Fibroblast of the aortic adventitia (primary cell): ENCODE results near the gene DGKD. TPM values are rescaled to one million over a fixed set of nuclear protein-coding genes. Genes with fewer than 3 reads are reported as not detected.

ENCODE experiments used
- DNase-seq: peaks from one replicate; pipeline ENCODE4 v3.0.0-alpha.2; 2010; ENCODE audit warnings: low read depth
- H3K4me3 ChIP-seq: 2 replicates; pipeline ENCODE4 v1.5.1; 2011; ENCODE audit warnings: low read depth, mild to moderate bottlenecking, control low read depth, low read length, moderate library complexity
- total RNA-seq: library from RNA; depleted of rRNA; stranded (reverse); fragments of >200 nt; gene quantifications from 2 replicates; pipeline ENCODE4 v1.2.3, GENCODE V29; 2012; ENCODE audit warnings: low replicate concordance
- TF ChIP-seq, protein P1 (sequence below): IDR thresholded peaks from 2 replicates; pipeline ENCODE4 v1.5.1; 2011; ENCODE audit warnings: mild to moderate bottlenecking, low read length, control low read depth, inconsistent platforms; ENCODE audit not compliant: insufficient read depth

DGKD gene
- total RNA-seq, 1 donor = 4.1 TPM

DNA sequence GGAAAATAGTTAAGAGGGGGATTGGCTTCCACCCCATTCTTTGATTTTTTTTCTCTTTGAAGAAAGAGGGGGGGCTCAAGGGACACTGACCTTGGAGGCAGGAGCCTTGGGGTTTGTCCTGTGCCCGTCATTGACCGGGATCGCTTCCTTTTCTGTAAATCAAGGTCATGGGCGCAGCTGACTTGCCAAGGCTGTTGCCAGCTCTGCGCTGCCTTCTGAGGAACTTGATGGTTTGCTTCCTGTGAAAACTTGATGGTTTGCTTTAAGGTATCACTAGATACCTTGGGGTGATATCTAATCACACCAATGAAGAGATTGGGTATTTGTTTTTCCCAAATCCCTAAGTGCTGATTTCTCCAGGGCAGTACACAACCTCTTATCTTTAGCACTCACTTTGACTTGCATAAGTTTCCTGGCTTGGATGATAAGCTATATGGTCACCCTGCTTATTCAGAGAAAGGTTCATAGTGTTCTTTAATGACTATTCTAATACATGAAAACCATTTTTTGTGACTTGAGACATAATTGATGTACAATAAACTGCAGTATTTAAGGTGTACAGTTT is 56.0 kb downstream of the DGKD start:
- H3K4me3 ChIP-seq = no peak overlapping the region
- TF ChIP-seq, protein P1, sequence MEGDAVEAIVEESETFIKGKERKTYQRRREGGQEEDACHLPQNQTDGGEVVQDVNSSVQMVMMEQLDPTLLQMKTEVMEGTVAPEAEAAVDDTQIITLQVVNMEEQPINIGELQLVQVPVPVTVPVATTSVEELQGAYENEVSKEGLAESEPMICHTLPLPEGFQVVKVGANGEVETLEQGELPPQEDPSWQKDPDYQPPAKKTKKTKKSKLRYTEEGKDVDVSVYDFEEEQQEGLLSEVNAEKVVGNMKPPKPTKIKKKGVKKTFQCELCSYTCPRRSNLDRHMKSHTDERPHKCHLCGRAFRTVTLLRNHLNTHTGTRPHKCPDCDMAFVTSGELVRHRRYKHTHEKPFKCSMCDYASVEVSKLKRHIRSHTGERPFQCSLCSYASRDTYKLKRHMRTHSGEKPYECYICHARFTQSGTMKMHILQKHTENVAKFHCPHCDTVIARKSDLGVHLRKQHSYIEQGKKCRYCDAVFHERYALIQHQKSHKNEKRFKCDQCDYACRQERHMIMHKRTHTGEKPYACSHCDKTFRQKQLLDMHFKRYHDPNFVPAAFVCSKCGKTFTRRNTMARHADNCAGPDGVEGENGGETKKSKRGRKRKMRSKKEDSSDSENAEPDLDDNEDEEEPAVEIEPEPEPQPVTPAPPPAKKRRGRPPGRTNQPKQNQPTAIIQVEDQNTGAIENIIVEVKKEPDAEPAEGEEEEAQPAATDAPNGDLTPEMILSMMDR = no peak
- no peak for DNase-seq

DNA sequence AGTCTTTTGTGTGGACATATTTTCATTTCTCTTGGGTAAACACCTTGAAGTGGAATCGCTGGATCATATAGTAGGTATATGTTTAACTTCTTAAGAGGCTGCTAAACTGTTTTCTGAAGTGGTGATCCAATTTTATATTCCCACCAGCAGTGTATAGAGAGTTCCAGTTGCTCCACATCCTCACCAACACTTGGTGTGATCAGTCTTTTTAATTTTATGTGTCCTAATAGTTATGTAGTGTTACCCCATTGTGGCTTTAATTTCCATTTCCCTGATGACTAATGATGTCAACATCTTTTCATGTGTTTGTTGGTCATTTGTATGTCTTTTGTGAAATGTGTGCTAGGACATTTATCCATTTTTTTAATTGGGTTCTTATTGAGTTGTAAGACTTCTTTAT is 56.9 kb downstream of the DGKD start:
- no peak for DNase-seq
- TF ChIP-seq, protein P1 = no peak
- H3K4me3 ChIP-seq = no peak overlapping the region

- TF ChIP-seq, protein P1 = no peak
Observed at GRCh38 chr2:233412405-233412804, 58.1 kb downstream of the DGKD start.

GRCh38 chr2:233413046-233413445 is 58.8 kb downstream of the DGKD start:
- TF ChIP-seq, protein P1 = no peak
- DNase-seq = peak; percentile 72
- no peak overlapping the region for H3K4me3 ChIP-seq

More at GRCh38 chr2:233412405-233412804, 58.1 kb downstream of the DGKD start:
- no peak for DNase-seq
- H3K4me3 ChIP-seq = no peak overlapping the region

- peak; percentile 56 for DNase-seq
- H3K4me3 ChIP-seq = no peak overlapping the region
- TF ChIP-seq, protein P1 = no peak
Observed at GRCh38 chr2:233413559-233414272, 59.4 kb downstream of the DGKD start.

GRCh38 chr2:233414273-233414654 is 60.0 kb downstream of the DGKD start:
- H3K4me3 ChIP-seq = no peak overlapping the region
- DNase-seq = peak; percentile 25
- TF ChIP-seq, protein P1 = no peak
